Thyroid gland (tissue), 4 donors: ENCODE results near the gene KAZN. TPM values are rescaled to one million over a fixed set of nuclear protein-coding genes. Genes with fewer than 3 reads are reported as not detected.
"Not testable (repeated sequence)": the region's sequence is repeated elsewhere in the genome, so short reads cannot be mapped to it uniquely, and the experiment has no call there.

Experiments used
- DNase-seq, 2 donors: peaks; one replicate each; pipeline ENCODE4 v3.0.0-alpha.2; 2019
- H3K27ac ChIP-seq, 3 donors: fragments of 200-600 bp; sonication (generic); 1 replicate in 2 of 3; 2 replicates in 1 of 3; pipeline ENCODE4 v1.5.1; 2016 to 2019; ENCODE audit warnings: mild to moderate bottlenecking in 1 of 3, moderate library complexity in 1 of 3
- H3K27me3 ChIP-seq: fragments of 200-600 bp; sonication (generic); one replicate; pipeline ENCODE4 v1.5.1; 2019
- H3K36me3 ChIP-seq, 2 donors: fragments of 200-600 bp; sonication (generic); one replicate each; pipeline ENCODE4 v1.5.1; 2016 to 2019
- H3K4me1 ChIP-seq, 2 donors: fragments of 200-600 bp; sonication (generic); one replicate each; pipeline ENCODE4 v1.5.1; 2017 to 2019
- H3K4me3 ChIP-seq, 3 donors: fragments of 200-600 bp; sonication (generic); replicated peaks in 1 of 3; 1 replicate in 2 of 3; 2 replicates in 1 of 3; pipeline ENCODE4 v1.5.1; 2016; ENCODE audit warnings: mild to moderate bottlenecking in 1 of 3
- H3K9me3 ChIP-seq: fragments of 200-600 bp; sonication (generic); one replicate; pipeline ENCODE4 v1.5.1; 2017
- POLR2A ChIP-seq, 2 donors: fragments of 450-650 bp; IDR thresholded peaks; one replicate each; pipeline ENCODE4 v1.6.1; 2017; ENCODE audit warnings: antibody characterized with exemption in 2 of 2, mild to moderate bottlenecking in 2 of 2, moderate library complexity in 1 of 2
- WGBS, 2 donors: methylation state at CpG; one replicate each; pipeline ENCODE4 v1.1.5; 2017; 5-methylcytosine and 5-hydroxymethylcytosine counted together
- intact Hi-C: fragments of 100-400 bp; cut with DNase I; formaldehyde crosslinking; loops from one replicate; pipeline ENCODE4 v1.15.1; 2023
- total RNA-seq, 4 donors: library from RNA; depleted of rRNA; stranded (reverse); fragments of >200 nt; gene quantifications; one replicate each; pipeline ENCODE4 v1.2.3, GENCODE V29; 2016
- TF ChIP-seq, protein P1 (sequence below), 6 experiments: fragments of 200-600 bp in 3 of 6; fragments of 450-650 bp in 3 of 6; sonication (generic) in 3 of 6; IDR thresholded peaks; one replicate each; pipeline ENCODE4 v1.5.1; 2016 to 2019; ENCODE audit warnings: antibody characterized with exemption in 6 of 6, mild to moderate bottlenecking in 2 of 6, inconsistent platforms in 1 of 6, moderate library complexity in 1 of 6

The KAZN gene
- total RNA-seq, 4 donors from 2014 or later = 14.8 to 28.6 (median 18.2) TPM

DNA sequence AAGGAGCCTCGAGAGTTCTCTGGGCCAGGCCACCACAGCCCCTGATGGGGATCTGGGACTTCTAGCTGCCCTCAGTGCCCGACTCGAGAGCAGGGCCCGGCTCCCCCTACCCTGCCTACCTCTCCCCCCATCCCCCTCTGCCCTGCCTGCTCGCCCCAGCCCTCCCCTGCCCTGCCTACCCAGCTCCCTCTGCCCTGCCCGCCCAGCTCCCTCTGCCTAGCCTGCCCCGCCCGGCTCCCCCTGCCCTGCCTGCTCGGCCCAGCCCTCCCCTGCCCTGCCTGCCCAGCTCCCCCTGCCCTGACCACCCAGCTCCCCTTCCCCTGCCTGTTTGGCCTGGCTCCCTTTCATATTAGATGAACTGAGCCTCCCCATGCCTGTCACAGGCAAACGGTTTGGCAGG is 437.6 kb downstream of the KAZN start:
- 75 to 78% methylated on average over 6 of the region's 10 CpGs for WGBS, 2 donors
- TF ChIP-seq POLR2A (IDR thresholded peaks at IDR 0.05) = no peak
- TF ChIP-seq, protein P1, sequence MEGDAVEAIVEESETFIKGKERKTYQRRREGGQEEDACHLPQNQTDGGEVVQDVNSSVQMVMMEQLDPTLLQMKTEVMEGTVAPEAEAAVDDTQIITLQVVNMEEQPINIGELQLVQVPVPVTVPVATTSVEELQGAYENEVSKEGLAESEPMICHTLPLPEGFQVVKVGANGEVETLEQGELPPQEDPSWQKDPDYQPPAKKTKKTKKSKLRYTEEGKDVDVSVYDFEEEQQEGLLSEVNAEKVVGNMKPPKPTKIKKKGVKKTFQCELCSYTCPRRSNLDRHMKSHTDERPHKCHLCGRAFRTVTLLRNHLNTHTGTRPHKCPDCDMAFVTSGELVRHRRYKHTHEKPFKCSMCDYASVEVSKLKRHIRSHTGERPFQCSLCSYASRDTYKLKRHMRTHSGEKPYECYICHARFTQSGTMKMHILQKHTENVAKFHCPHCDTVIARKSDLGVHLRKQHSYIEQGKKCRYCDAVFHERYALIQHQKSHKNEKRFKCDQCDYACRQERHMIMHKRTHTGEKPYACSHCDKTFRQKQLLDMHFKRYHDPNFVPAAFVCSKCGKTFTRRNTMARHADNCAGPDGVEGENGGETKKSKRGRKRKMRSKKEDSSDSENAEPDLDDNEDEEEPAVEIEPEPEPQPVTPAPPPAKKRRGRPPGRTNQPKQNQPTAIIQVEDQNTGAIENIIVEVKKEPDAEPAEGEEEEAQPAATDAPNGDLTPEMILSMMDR (IDR thresholded peaks at IDR 0.05) = no peak
- Histone ChIP-seq H3K36me3 (no peaks in the 10 kb centered on the region), H3K27ac (no peak overlapping the region), H3K9me3 (no peaks in the 10 kb centered on the region), H3K4me1 (peaks cover 2 to 7% of the 10 kb centered on the region in 2 donors), H3K27me3 (no peaks in the 10 kb centered on the region), H3K4me3 (no peak overlapping the region)
- no peak for DNase-seq
- intact Hi-C loops = no loop called here

DNA sequence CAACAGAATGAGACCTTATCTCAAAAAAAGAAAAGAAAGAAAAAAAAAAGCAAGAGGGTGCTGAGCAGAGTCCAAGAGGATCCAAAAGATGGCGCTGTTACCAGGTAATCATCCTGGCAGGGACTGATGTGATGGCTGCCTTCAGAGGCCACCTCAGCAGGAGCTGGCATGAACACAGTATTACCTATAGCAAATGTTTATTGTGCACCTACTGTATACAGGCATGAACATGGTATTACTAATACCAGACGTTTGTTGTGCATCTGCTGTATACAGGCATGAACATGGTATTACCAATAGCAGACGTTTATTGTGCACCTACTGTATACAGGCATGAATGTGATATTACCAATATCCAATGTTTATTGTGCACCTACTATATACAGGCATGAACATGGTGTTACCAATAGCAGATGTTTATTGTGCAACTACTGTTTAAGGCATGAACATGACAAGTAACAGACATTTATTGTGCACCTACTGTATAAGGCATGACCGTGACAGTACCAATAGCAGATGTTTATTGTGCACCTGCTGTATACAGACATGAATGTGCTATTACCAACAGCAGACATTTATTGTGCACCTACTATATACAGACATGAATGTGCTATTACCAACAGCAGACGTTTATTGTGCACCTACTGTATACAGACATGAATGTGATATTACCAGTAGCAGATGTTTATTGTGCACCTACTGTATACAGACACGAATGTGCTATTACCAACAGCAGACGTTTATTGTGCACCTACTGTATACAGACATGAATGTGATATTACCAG is 439.9 kb downstream of the KAZN start:
- Histone ChIP-seq H3K27ac (no peak overlapping the region), H3K4me3 (no peak overlapping the region), H3K27me3 (no peaks in the 10 kb centered on the region), H3K36me3 (no peaks in the 10 kb centered on the region), H3K9me3 (no peaks in the 10 kb centered on the region), H3K4me1 (no peaks in the 10 kb centered on the region)
- TF ChIP-seq, protein P1 (IDR thresholded peaks at IDR 0.05) = peak in 1 of 6 experiments; percentile 22
- TF ChIP-seq POLR2A (IDR thresholded peaks at IDR 0.05) = no peak
- no peak for DNase-seq
- WGBS, 2 donors = 87 to 92% methylated on average over 7 of the region's 7 CpGs
- intact Hi-C loops = no loop called here

DNA sequence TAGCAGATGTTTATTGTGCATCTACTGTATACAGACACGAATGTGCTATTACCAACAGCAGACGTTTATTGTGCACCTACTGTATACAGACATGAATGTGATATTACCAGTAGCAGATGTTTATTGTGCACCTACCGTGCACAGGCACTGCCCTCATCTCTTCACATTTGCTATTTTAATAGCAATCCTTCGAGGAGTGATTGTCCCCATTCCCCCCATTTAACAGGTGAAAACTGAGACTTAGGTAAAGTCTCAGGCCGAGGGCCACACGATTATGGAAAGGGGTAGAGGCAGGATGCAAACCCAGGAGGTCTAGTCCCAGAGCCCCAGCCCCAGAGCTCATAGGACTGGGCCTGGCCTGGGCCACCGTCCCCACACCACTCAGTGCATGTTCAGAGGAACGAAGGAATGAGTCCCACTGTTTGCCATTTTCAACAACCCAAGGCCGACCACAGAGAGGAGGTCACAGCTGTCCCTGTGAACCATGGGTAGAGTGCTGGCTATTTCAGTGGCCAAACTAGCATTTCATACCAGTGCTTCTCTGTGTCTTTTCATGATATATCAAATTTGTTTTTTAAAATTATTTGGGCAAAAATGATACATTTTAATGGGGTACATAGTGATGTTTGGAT is 440.6 kb downstream of the KAZN start:
- H3K9me3 ChIP-seq = no peaks in the 10 kb centered on the region
- H3K27me3 ChIP-seq = no peaks in the 10 kb centered on the region
- no peak for DNase-seq
- no peaks in the 10 kb centered on the region for H3K4me1 ChIP-seq
- intact Hi-C loops = no loop called here
- no peak overlapping the region for H3K27ac ChIP-seq
- TF ChIP-seq, protein P1 (IDR thresholded peaks at IDR 0.05) = no peak
- no peak for TF ChIP-seq POLR2A (IDR thresholded peaks at IDR 0.05)
- H3K36me3 ChIP-seq = no peaks in the 10 kb centered on the region
- 92% methylated on average over 9 of the region's 9 CpGs for WGBS, 2 donors
- H3K4me3 ChIP-seq = no peak overlapping the region

DNA sequence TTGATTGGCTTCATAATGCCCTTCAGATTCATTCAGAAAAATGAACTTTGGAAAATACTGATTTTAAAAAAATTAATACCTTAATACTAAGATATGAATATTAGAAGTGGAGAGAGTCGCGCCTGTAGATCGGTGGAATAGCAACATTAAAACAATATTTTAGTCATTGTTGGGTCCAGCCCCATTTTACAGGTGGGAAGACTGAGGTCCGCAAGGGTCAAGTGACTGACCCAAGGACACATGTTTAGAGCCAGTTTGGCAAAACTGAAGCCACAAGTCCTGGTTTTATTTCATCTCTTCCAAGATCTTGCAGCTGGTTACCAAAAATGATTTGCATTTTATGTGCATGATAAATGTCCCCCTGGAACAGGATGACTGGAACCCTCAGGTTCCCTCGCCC is 441.4 kb downstream of the KAZN start:
- no peak for DNase-seq
- TF ChIP-seq POLR2A (IDR thresholded peaks at IDR 0.05) = no peak
- TF ChIP-seq, protein P1 (IDR thresholded peaks at IDR 0.05) = no peak
- Histone ChIP-seq H3K4me3 (no peak overlapping the region), H3K4me1 (no peaks in the 10 kb centered on the region), H3K27ac (no peak overlapping the region), H3K36me3 (no peaks in the 10 kb centered on the region), H3K9me3 (no peaks in the 10 kb centered on the region), H3K27me3 (no peaks in the 10 kb centered on the region)
- 97% methylated on average over 5 of the region's 5 CpGs for WGBS, 2 donors
- intact Hi-C loops = no loop called here

DNA sequence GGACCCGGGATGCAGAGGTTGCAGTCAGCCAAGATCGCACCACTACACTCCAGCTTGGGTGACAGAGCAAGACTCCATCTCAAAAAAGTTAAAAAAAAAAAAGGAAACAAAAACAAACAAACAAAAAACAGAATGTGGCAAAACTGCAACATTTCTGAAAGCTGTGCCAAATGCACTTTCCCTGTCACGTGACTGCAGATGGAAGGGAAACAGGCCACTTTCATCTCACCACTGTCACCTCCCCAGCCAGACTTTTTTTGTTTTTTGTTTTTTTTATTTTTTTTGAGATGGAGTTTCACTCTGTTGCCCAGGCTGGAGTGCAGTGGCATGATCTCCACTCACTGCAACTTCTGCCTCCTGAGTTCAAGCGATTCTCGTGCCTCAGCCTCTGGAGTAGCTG is 442.2 kb downstream of the KAZN start:
- H3K27me3 ChIP-seq, H3K9me3 ChIP-seq, intact Hi-C loops, H3K4me1 ChIP-seq, H3K4me3 ChIP-seq, H3K27ac ChIP-seq, DNase-seq, H3K36me3 ChIP-seq: not testable (repeated sequence)
- WGBS, 2 donors = 84 to 89% methylated on average over 5 of the region's 5 CpGs
